Measurements from ENCODE around the gene AFTPH. TPM values are rescaled to one million over a fixed set of nuclear protein-coding genes. Genes with fewer than 3 reads are reported as not detected.
A peak's percentile ranks its signal among the peaks of the same experiment; 100 is the strongest.

Gene AFTPH
- total and polyA plus RNA-seq, 9 of the 15 experiments (the other 6 are each of a cell fraction or from before 2014, with no cell fraction given), result 8.0 to 26.2 (median 13.8) TPM

DNA sequence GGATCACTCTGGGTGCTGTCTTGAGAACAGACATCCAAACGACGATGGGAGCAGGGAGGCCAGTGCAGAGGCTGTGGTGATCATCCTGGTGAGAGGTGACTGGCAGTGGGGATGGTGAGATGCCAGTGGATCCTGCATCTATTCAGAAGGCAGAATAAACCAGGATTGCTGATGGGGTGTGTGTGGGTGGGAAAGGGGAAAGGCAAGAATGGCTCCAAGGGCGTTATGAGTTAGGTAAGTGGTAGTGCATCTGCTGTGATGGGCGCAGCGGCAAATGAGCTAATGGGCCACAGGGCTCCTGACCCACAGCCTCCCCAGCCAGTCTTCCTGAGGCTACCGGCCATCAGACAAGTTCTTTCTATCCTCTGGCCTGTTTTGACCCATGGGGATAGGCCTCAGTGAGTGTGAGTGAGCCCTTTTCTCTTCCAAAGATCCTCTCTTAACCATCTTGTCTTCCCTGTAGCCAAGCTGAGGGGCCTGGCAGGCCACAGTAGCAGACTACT is 100.0 kb downstream of the AFTPH start:
- Histone ChIP-seq H3K9ac (ENCODE audit: insufficient read depth in 1 of 2, low read depth in 2 of 2, low read length in 2 of 2) (0 out of 4 replicates have a peak overlapping the region, but pooled peaks of 1 of the 2 experiments have one; percentile 19), H3K9me3 (replicated peaks; ENCODE audit: control insufficient read depth, insufficient read depth, low read depth, low read length) (no peaks in the 10 kb centered on the region), H3K36me3 (ENCODE audit: control insufficient read depth, insufficient read depth, low read length) (no peaks in the 10 kb centered on the region), H3K4me1 (replicated peaks in 1 of 2; ENCODE audit: control insufficient read depth in 2 of 2, insufficient read depth in 2 of 2, low read length in 2 of 2) (peaks cover 0 to 8% of the 10 kb centered on the region in 2 experiments; a peak in 3 of 5 replicates), H3K4me3 (no peak overlapping the region), H3K27me3 (ENCODE audit: control insufficient read depth in 2 of 2, insufficient read depth in 2 of 2, low read length in 2 of 2) (no peaks in the 10 kb centered on the region), H3K27ac (ENCODE audit: extremely low read depth, low read depth, low read length) (no peak overlapping the region), H3K4me2 (ENCODE audit: insufficient read depth, low read length) (no peak overlapping the region), H3K9me1 (ENCODE audit: control insufficient read depth, insufficient read depth, low read length) (no peaks in the 10 kb centered on the region), H2AFZ (ENCODE audit: low read depth, low read length) (no peak overlapping the region), H3K79me2 (ENCODE audit: control insufficient read depth, insufficient read depth, low read length) (no peaks in the 10 kb centered on the region), H4K20me1 (replicated peaks; ENCODE audit: control insufficient read depth, insufficient read depth, low read length) (no peaks in the 10 kb centered on the region)
- BruUV-seq (replicated peaks), result no TSS peak
- no peak for FAIRE-seq
- intact Hi-C loops (cut with micrococcal nuclease) (no loop called here), in situ Hi-C loops (cut with MboI) (no loop called here)
- DNase-seq (ENCODE audit: extremely low read depth in 1 of 4, low spot score in 3 of 4), result no peak
- WGBS (ENCODE audit: insufficient coverage, low coverage, missing lambda C conversion rate), result 51% methylated on average over 6 of the region's 6 CpGs
- ATAC-seq, result no peak
- POLR2A ChIA-PET, result interaction anchor here (1.0 to 1.6 kb wide), 2 partner anchors 10 to 22 kb away, joined by 3 to 5 read pairs; no protein-coding TSS in a partner anchor
- TF ChIP-seq ADNP (tag; IDR thresholded peaks at IDR 0.05) (no peak), ZNF696 (CRISPR knock-in tag; conservative IDR thresholded peaks at IDR 0.05) (no peak)
- CTCF ChIA-PET (ENCODE audit: low intra/inter-chr PET ratio), result no interaction called here

DNA sequence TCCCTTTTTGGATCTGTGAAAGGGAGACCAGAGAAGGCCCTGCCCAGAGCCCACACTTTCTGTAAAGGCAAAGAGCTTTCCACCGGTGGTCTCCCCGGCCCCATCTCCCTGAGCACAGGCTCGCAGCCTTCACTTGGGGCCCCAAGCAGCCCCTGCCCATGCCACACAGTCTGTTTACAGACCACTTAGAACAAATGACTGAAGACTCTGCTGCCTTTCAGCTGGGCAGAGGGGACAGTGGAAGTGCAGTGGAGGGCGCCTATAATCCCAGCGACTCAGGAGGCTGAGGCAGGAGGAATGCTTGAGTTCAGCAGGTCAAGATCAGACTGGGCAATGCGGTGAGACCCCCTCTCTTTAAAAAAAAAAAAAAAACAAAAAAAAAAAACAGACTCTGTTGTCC is 100.7 kb downstream of the AFTPH start:
- CTCF ChIA-PET (ENCODE audit: low intra/inter-chr PET ratio), result no interaction called here
- Histone ChIP-seq H3K4me1 (replicated peaks in 1 of 2; ENCODE audit: control insufficient read depth in 2 of 2, insufficient read depth in 2 of 2, low read length in 2 of 2) (peaks cover 0 to 8% of the 10 kb centered on the region in 2 experiments; a peak in 3 of 5 replicates), H3K36me3 (ENCODE audit: control insufficient read depth, insufficient read depth, low read length) (no peaks in the 10 kb centered on the region), H3K79me2 (ENCODE audit: control insufficient read depth, insufficient read depth, low read length) (no peaks in the 10 kb centered on the region), H3K27ac (ENCODE audit: extremely low read depth, low read depth, low read length) (no peak overlapping the region), H4K20me1 (replicated peaks; ENCODE audit: control insufficient read depth, insufficient read depth, low read length) (no peaks in the 10 kb centered on the region), H3K4me3 (no peak overlapping the region), H2AFZ (ENCODE audit: low read depth, low read length) (no peak overlapping the region), H3K9me3 (replicated peaks; ENCODE audit: control insufficient read depth, insufficient read depth, low read depth, low read length) (no peaks in the 10 kb centered on the region), H3K27me3 (ENCODE audit: control insufficient read depth in 2 of 2, insufficient read depth in 2 of 2, low read length in 2 of 2) (no peaks in the 10 kb centered on the region), H3K9me1 (ENCODE audit: control insufficient read depth, insufficient read depth, low read length) (no peaks in the 10 kb centered on the region), H3K9ac (ENCODE audit: insufficient read depth in 1 of 2, low read depth in 2 of 2, low read length in 2 of 2) (no peak overlapping the region), H3K4me2 (ENCODE audit: insufficient read depth, low read length) (no peak overlapping the region)
- no peak for DNase-seq (ENCODE audit: extremely low read depth in 1 of 4, low spot score in 3 of 4)
- no peak for FAIRE-seq
- POLR2A ChIA-PET, result interaction anchor here (1.1 to 2.0 kb wide), 3 partner anchors 10 to 14 kb away, joined by 3 to 6 read pairs (median 5); no protein-coding TSS in a partner anchor
- in situ Hi-C loops (cut with MboI), result no loop called here
- ATAC-seq, result no peak
- TF ChIP-seq IRF9 (tag; IDR thresholded peaks at IDR 0.05), result no peak
- no peak for TF ChIP-seq VEZF1 (CRISPR knock-in tag; IDR thresholded peaks at IDR 0.05)
- 44% methylated on average over 5 of the region's 6 CpGs for WGBS (ENCODE audit: insufficient coverage, low coverage, missing lambda C conversion rate)
- intact Hi-C loops (cut with micrococcal nuclease), result loop anchor here (5.0 kb wide), 1 partner anchor 103 kb away; the partner anchor contains the start of gene AFTPH
- no TSS peak for BruUV-seq (replicated peaks)

Measured in K562 (cell line).